Astrocyte of the cerebellum (primary cell): ENCODE data around the gene ATE1.

Experiments used
- DNase-seq: peaks from one replicate; pipeline ENCODE4 v3.0.0-alpha.2; 2011; ENCODE audit warnings: low read depth
- H3K4me3 ChIP-seq: 2 replicates; pipeline ENCODE4 v1.5.1; 2011; ENCODE audit warnings: mild to moderate bottlenecking, low read depth, low read length, moderate library complexity
- in situ Hi-C: cut with HindIII; loops from 2 replicates; pipeline ENCODE4 v1.10.0; 2017; ENCODE audit warnings: low sequenced_read_pairs
- TF ChIP-seq, protein P1 (sequence below): IDR thresholded peaks from 2 replicates; pipeline ENCODE4 v1.5.1; 2012; ENCODE audit warnings: low read length, low read depth, moderate library complexity, mild to moderate bottlenecking; ENCODE audit errors: missing control alignments

ATE1 gene

DNA sequence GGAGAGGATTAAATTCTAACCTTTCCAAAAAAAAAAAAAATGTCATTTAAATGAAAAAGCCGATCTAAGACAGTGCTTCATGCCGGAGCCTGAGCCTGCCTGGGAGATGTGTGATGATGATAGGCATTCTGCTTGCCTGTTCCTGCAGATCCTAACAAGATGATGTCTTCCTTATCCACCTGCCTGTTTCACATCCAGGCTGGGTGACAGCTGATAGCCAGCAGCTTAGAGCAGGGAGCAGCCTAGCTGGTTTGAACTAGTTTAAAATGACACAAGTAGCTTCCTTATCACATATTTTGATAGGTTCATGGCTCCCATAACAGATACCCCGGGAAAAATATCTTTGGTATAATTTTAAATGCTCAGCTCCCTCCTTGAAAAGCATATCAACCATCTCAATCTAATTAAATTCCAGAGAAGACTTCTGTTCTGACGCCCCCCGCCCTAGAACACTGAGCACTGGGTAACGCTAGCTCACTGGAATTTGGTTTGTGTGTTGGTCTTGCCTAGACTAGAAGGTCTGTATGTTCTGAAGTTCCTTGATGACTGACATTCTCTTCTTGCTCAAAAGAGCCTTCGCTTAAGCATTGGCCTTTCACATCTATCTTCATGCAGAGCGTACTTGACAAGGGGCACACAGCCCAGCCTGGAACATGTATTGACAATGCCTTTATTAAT is 232.7 kb downstream of the ATE1 start:
- no peak overlapping the region for H3K4me3 ChIP-seq
- DNase-seq: no peak
- TF ChIP-seq, protein P1, sequence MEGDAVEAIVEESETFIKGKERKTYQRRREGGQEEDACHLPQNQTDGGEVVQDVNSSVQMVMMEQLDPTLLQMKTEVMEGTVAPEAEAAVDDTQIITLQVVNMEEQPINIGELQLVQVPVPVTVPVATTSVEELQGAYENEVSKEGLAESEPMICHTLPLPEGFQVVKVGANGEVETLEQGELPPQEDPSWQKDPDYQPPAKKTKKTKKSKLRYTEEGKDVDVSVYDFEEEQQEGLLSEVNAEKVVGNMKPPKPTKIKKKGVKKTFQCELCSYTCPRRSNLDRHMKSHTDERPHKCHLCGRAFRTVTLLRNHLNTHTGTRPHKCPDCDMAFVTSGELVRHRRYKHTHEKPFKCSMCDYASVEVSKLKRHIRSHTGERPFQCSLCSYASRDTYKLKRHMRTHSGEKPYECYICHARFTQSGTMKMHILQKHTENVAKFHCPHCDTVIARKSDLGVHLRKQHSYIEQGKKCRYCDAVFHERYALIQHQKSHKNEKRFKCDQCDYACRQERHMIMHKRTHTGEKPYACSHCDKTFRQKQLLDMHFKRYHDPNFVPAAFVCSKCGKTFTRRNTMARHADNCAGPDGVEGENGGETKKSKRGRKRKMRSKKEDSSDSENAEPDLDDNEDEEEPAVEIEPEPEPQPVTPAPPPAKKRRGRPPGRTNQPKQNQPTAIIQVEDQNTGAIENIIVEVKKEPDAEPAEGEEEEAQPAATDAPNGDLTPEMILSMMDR: no peak
- in situ Hi-C loops: no loop called here

- TF ChIP-seq, protein P1: no peak
- no peak overlapping the region for H3K4me3 ChIP-seq
- no peak for DNase-seq
- in situ Hi-C loops: no loop called here
These were observed 233.4 kb downstream of the ATE1 start for GRCh38 chr10:121694327-121694965.

- in situ Hi-C loops: no loop called here
- H3K4me3 ChIP-seq: no peak overlapping the region
- TF ChIP-seq, protein P1: no peak
These were observed 235.2 kb downstream of the ATE1 start for GRCh38 chr10:121692626-121693025.

DNA sequence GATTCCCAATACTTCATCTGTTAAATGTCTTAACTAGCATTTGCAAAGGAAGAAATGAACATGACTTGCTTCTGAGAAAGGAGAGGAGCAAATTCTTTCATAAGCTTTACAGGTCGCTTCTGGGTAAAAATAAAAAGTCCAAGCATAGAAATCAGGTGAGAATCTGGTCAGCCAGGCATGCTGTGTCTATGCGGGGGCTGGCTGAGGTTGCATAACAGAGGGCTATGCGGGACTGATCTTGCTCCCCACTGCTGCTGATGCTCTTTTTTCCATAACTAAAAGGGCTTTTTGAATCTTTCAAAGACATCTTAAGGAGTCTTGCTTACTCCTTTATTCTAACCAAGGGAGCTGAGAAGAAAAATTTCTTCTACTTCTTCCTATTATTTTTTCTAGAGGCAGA is 236.9 kb downstream of the ATE1 start:
- in situ Hi-C loops: no loop called here

More at GRCh38 chr10:121692626-121693025, 235.2 kb downstream of the ATE1 start:
- DNase-seq: no peak

More for the DNA sequence above, 236.9 kb downstream of the ATE1 start:
- no peak for DNase-seq
- H3K4me3 ChIP-seq: no peak overlapping the region
- TF ChIP-seq, protein P1: no peak
